GM15510 (cell line): ENCODE data around the gene OAT.

Source experiments
- POLR2A ChIP-seq: IDR thresholded peaks from 3 replicates; pipeline ENCODE4 v1.6.1; 2011; ENCODE audit warnings: borderline replicate concordance; ENCODE audit not compliant: insufficient read length; ENCODE audit errors: extremely low read depth

OAT gene

DNA sequence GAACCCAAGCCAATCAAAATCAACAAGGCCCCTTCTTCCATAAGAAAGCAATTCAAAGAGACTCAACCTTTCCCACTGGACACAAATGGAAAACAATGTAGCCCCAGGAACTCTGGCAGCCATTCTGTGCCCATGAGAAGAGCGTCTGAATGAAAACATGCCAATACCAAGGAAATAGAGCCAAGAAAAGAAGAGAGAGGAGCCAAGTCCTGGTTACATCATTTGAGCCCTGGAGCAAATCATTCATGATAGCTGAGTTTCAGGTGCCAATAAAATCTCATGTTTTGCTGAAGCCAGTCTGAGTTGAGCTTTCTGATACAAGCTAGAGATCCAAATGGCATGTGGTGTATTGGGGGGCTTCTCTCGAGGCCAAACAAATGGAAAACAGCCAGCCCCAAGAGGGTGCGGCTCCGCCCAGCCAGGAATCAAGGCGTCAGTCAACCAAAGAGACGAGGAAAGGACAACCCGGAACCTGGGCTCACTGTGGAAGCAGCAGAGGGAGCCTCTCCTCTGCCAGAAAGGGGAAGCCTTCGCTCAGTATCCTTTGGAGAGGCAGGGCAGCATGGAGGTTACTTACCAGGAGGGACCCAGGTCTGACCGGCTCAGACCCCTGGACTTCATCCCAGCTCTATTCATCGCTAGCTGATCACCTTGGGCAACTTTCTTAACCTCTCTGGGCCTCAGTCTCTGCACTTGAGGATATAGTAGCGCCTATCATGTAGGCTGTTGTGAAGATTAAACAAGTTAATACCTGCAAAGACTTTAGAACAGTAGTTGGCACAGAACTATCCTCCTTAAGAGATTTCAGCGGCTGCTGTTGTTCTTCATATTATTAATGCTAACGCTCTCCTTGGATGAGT is 61.8 kb downstream of the OAT start:
- no peak for TF ChIP-seq POLR2A

DNA sequence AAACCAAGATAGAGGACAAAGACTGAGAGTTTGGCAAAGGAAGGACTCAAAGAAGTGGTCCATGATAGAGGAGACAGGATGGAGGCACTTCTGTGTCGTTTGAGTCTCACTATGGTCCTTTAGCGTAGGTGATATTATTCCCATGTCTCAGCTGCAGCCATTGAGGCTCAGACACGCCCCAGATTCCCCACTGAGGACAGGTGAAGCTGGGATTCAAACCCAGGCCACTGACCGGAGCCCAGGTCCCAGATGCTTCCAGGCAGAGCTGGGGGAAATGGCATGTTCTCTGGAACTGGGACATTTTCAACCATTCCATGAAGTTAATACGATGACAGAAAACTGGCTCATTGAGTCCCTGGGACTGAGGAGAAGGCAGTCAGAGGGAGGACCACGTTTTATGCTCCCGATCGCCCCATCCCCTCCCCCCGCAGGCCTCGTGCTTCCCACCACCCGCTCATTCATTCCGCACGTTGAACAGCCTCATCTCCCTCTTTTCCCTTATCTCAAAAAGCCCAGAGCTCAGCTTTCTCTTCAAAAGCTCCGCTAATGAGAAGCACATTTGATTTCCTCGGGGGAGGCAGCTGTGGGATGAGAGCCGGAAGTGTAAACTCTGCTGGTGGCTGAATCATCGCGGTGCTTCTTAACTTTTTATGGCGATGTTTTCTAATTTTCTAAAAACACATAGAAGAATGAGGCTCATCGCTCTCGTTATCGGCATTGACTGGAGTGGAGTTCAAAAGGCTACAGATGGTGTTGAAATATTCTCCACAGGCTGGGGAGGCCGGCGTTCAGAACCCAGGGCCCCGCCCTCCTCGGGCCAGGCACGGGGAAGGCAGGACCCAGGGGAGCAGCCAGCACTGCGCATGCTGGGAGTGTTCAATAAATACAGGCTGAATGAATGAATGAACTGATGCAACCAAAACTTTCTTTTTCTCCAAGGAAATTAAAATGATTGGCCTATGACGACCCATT is 64.0 kb downstream of the OAT start:
- TF ChIP-seq POLR2A, result no peak

DNA sequence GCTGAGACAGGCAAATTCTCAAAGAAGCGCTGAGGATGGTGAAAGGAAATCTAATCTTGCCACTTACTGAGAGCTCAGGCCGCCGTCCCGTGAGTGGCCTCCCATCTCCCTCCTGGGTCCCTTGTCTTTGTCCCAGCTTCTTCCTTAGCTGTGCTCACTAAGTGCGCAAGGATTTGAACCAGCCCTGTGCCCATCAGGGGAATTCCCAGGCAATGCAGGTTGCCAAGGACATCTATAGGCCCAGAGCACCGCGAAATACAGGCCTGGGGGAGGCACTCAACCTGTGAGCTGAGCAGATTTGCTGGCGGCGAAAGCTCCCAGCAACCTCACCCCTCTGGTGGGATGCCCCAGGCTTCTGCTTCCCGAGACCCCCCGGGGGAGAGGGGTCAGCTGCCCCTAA is 64.8 kb downstream of the OAT start:
- TF ChIP-seq POLR2A, result no peak

DNA sequence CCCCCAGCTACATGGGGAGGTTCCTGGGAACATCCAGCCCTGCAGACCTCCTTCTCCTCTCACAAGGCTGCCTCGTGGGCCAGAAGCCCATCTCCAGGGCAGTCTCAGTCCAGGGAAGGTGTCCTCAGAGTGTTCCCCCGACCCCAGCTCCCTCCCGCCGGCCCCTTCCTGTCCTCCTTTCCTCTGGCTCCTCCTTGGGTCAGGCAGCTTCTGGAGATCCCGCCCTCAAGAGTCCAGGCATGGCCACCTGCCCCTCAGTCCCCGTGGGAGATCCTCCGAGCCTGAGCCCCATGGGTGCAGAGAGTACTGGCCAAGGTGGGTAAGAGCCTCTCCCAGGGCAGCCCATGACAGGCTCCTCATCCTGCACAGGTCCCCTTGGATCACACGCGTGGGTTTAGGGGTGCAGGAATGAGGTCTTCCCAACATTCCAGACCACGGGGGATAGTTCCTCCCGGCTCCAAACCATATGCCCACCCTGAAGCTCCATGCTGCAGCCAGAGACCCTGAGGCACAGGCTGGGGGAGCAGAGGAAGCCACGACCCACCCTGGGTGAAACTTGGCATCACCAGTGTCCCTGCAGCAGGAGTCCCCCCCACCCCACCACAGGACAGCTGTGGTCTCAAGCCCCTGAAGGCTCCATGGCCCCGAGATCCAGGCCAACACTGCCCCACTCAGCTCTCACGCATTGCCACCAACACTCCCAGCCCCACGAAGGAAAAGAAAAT is 65.5 kb downstream of the OAT start:
- no peak for TF ChIP-seq POLR2A

DNA sequence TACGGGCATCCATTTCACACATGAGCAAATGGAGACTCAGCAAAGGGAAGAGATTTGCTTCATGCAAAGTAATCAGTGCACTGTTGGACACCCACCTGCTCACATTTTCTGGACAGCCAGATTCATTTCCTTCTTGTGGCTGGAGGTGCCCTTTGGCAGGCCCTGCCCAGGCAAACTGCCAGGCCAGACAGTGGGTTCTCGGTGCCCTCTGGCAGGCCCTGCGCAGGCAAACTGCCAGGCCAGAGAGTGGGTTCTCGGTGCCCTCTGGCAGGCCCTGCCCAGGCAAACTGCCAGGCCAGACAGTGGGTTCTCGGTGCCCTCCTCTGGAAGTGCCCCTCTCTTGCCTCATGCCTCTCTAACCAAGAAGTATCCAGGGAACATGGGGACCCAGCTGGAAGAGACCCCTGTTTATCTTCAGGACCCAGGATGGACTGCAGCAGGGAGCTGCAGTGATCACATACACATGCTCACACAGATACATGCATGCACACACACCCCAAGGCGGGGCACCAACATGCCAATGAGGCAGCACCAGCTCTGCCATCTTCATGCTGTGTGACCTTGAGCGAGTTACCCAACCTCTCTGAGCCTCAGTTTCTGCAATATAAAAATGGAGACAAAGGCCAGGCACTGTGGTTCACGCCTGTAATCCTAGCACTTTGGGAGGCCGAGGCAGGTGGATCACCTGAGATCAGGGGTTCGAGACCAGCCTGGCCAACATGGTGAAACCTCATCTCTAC is 67.1 kb downstream of the OAT start:
- TF ChIP-seq POLR2A, result no peak

DNA sequence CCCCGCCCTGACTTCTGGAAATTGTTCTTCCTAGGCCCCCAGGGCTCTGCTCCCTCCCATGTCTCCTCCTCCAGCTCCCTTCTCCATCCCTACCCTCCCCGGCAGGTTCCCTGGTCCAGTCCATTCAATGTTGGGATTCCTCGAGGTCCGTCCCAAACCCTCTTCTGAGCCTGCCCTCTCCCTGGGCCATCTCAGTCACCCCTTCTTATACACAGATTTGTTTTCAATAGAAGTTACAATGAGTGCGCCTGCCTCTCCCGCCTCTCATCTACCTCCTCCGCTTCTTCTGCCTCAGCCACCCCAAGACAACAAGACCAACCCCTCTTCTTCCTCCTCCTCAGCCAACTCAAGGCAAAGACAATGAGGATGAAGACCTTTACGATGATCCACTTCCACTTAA is 67.9 kb downstream of the OAT start:
- no peak for TF ChIP-seq POLR2A

DNA sequence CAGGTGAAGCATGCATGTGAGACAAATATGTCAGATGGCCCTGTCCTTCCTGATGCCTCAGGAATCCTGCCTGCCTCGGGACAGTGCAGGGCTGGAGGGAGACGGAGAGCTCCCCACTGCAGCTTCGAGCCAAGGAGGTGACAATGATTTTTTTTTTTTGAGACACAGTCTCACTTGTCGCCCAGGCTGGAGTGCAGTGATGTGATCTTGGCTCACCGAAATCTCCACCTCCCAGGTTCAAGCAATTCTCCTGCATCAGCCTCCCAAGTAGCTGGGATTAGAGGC is 68.8 kb downstream of the OAT start:
- TF ChIP-seq POLR2A, result no peak

DNA sequence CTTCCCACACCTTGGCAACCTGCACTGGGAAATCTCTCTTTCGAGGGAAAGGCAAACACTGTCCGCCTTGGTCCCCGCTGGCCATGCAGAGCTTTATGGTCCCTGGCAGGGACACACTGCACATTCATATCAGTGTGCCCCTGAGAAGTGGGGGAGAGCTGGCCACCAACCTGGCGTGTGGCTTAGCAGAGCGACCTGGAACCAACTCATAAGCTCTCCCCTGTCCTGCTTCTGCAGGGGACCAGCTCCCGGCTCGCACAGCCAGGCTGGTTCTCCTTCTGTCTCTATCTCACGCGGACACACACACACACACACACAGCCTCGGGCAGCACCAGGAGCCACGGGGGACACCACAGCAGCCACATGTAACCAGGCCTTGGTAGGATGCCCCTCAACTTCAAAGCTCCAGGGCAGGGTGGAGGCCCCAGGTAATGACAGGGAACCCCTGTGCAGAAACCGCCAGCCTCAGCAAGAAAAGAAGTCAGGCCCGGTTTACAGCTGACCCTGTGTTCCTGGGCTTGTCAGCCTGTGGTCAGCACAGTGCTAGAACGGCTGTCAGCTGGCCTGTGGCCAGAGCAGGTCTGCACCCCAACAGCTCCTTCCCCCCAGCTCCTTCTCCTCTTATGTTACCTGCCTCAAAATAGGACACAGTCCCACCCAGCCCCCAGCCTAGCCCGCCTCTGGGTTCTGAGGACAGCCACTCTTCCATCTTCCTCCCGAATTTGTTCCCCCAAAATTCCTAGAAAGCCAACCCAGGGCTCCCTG is 69.3 kb downstream of the OAT start:
- no peak for TF ChIP-seq POLR2A

DNA sequence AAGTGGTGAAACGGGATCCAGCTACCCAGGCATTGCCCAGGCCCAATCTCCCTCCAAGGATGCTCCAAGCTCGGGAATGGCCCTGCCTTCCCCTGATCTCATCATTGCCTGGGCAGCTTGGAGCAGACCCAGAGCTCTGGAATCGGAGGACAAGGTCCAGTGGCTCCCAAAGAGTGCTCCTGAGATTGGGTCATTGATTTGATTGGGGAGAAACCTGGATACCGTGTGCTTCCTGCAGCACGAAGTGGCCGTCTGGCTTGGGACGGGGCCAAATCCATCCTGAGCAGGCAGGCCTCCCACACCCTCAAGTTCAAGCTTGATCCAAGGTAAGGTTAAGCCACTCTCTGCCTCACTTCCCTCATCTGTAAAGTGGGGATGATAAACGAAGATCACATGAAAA is 69.9 kb downstream of the OAT start:
- TF ChIP-seq POLR2A, result no peak

DNA sequence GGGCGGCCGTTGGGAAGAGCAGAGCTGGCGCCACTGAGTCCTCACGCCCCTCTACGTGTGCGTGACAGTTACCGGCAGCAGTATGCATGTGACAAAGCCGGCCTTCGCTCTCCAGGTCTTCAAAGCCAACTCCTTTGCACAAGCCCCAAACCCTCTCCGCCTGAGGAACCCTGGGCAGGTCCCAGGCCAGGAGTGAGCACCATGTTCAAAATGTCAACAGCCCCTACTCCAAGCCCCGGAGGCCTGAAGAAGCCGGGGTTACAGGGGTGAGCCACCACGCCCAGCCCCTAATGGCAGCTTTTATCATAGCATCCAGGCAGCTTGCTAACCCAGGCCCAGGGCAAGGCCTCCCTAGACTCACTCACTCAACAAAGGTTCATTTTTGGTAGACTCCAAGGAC is 70.8 kb downstream of the OAT start:
- TF ChIP-seq POLR2A, result no peak
